ENCODE results near the gene MYO7A. TPM values are rescaled to one million over a fixed set of nuclear protein-coding genes. Genes with fewer than 3 reads are reported as not detected.

The MYO7A gene
- total and polyA plus RNA-seq, 2 of the 8 experiments (the other 6 are each of a cell fraction or from before 2014, with no cell fraction given), result 1.5 to 1.9 TPM

DNA sequence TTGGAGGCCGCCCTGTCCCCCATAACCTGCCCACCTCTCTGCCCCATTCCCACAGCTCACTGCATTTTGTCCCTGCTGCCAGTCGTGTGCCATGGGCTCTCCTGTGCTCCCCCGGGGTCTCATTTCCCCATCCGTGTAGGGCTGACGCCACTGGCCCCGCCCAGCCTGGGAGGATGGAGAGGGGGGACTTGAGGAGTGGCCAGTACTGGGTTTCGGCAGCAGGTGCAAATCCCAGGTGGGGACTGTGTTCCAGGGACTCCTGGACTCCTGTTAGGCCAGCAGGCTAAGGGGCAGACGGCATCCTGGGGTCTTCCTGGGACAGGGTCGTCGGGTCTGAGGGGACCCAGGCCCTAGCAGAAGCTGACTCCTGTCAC, 1.2 kb upstream of the MYO7A start (continued):
- TF ChIP-seq, protein P1, sequence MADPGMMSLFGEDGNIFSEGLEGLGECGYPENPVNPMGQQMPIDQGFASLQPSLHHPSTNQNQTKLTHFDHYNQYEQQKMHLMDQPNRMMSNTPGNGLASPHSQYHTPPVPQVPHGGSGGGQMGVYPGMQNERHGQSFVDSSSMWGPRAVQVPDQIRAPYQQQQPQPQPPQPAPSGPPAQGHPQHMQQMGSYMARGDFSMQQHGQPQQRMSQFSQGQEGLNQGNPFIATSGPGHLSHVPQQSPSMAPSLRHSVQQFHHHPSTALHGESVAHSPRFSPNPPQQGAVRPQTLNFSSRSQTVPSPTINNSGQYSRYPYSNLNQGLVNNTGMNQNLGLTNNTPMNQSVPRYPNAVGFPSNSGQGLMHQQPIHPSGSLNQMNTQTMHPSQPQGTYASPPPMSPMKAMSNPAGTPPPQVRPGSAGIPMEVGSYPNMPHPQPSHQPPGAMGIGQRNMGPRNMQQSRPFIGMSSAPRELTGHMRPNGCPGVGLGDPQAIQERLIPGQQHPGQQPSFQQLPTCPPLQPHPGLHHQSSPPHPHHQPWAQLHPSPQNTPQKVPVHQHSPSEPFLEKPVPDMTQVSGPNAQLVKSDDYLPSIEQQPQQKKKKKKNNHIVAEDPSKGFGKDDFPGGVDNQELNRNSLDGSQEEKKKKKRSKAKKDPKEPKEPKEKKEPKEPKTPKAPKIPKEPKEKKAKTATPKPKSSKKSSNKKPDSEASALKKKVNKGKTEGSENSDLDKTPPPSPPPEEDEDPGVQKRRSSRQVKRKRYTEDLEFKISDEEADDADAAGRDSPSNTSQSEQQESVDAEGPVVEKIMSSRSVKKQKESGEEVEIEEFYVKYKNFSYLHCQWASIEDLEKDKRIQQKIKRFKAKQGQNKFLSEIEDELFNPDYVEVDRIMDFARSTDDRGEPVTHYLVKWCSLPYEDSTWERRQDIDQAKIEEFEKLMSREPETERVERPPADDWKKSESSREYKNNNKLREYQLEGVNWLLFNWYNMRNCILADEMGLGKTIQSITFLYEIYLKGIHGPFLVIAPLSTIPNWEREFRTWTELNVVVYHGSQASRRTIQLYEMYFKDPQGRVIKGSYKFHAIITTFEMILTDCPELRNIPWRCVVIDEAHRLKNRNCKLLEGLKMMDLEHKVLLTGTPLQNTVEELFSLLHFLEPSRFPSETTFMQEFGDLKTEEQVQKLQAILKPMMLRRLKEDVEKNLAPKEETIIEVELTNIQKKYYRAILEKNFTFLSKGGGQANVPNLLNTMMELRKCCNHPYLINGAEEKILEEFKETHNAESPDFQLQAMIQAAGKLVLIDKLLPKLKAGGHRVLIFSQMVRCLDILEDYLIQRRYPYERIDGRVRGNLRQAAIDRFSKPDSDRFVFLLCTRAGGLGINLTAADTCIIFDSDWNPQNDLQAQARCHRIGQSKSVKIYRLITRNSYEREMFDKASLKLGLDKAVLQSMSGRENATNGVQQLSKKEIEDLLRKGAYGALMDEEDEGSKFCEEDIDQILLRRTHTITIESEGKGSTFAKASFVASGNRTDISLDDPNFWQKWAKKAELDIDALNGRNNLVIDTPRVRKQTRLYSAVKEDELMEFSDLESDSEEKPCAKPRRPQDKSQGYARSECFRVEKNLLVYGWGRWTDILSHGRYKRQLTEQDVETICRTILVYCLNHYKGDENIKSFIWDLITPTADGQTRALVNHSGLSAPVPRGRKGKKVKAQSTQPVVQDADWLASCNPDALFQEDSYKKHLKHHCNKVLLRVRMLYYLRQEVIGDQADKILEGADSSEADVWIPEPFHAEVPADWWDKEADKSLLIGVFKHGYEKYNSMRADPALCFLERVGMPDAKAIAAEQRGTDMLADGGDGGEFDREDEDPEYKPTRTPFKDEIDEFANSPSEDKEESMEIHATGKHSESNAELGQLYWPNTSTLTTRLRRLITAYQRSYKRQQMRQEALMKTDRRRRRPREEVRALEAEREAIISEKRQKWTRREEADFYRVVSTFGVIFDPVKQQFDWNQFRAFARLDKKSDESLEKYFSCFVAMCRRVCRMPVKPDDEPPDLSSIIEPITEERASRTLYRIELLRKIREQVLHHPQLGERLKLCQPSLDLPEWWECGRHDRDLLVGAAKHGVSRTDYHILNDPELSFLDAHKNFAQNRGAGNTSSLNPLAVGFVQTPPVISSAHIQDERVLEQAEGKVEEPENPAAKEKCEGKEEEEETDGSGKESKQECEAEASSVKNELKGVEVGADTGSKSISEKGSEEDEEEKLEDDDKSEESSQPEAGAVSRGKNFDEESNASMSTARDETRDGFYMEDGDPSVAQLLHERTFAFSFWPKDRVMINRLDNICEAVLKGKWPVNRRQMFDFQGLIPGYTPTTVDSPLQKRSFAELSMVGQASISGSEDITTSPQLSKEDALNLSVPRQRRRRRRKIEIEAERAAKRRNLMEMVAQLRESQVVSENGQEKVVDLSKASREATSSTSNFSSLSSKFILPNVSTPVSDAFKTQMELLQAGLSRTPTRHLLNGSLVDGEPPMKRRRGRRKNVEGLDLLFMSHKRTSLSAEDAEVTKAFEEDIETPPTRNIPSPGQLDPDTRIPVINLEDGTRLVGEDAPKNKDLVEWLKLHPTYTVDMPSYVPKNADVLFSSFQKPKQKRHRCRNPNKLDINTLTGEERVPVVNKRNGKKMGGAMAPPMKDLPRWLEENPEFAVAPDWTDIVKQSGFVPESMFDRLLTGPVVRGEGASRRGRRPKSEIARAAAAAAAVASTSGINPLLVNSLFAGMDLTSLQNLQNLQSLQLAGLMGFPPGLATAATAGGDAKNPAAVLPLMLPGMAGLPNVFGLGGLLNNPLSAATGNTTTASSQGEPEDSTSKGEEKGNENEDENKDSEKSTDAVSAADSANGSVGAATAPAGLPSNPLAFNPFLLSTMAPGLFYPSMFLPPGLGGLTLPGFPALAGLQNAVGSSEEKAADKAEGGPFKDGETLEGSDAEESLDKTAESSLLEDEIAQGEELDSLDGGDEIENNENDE (IDR thresholded peaks at IDR 0.05; ENCODE audit: insufficient replicate concordance, low read length), result no peak
- TF ChIP-seq POLR2A (IDR thresholded peaks at IDR 0.05; ENCODE audit: control extremely low read depth in 1 of 2, low read depth in 2 of 2, low read length in 2 of 2) (0 out of 3 replicates have a peak, but pooled peaks of 1 of the 2 experiments have one; percentile 17), ASH2L (IDR thresholded peaks at IDR 0.05; ENCODE audit: low read length) (no peak)
